Loucy (cell line): ENCODE measurements around the gene TFPI2.

Experiments used
- H2AFZ ChIP-seq: fragments of 200-600 bp; sonication (generic); 2 replicates; pipeline ENCODE4 v1.6.0; 2016; ENCODE audit warnings: antibody characterized with exemption, mild to moderate bottlenecking, low read length, moderate library complexity
- H3F3A ChIP-seq: fragments of 200-600 bp; 2 replicates; pipeline ENCODE4 v1.6.0; 2016; ENCODE audit warnings: antibody characterized with exemption, low read depth, mild to moderate bottlenecking
- H3K27me3 ChIP-seq: fragments of 200-600 bp; sonication (generic); 2 replicates; pipeline ENCODE4 v1.6.1; 2014; ENCODE audit warnings: low read length, mild to moderate bottlenecking; ENCODE audit not compliant: insufficient read depth, poor library complexity, severe bottlenecking
- H3K36me3 ChIP-seq: fragments of 200-600 bp; sonication (generic); 2 replicates; pipeline ENCODE4 v1.6.1; 2016; ENCODE audit warnings: low read length; ENCODE audit not compliant: insufficient read depth
- H3K4me1 ChIP-seq: fragments of 200-600 bp; sonication (generic); 2 replicates; pipeline ENCODE4 v1.5.1; 2014; ENCODE audit warnings: low read length, mild to moderate bottlenecking; ENCODE audit not compliant: insufficient read depth, poor library complexity, severe bottlenecking
- H3K4me2 ChIP-seq: fragments of 200-600 bp; sonication (generic); 2 replicates; pipeline ENCODE4 v1.6.0; 2014; ENCODE audit warnings: antibody characterized with exemption, low read length, low read depth, mild to moderate bottlenecking; ENCODE audit not compliant: poor library complexity, severe bottlenecking
- H3K4me3 ChIP-seq: fragments of 200-600 bp; sonication (generic); 2 replicates; pipeline ENCODE4 v1.5.1; 2014; ENCODE audit warnings: low read length, mild to moderate bottlenecking, mixed read lengths; ENCODE audit not compliant: poor library complexity, severe bottlenecking
- H3K79me2 ChIP-seq: fragments of 200-600 bp; sonication (generic); 2 replicates; pipeline ENCODE4 v1.6.1; 2014; ENCODE audit warnings: low read length; ENCODE audit not compliant: insufficient read depth
- H3K9ac ChIP-seq: fragments of 200-600 bp; sonication (generic); 2 replicates; pipeline ENCODE4 v1.6.0; 2014; ENCODE audit warnings: mild to moderate bottlenecking, low read depth, low read length, moderate library complexity; ENCODE audit not compliant: poor library complexity, severe bottlenecking
- H3K9me2 ChIP-seq: fragments of 200-600 bp; sonication (generic); replicated peaks from 2 replicates; pipeline ENCODE4 v1.6.1; 2016; ENCODE audit warnings: low read depth, low read length, mixed read lengths
- H3K9me3 ChIP-seq: fragments of 200-600 bp; sonication (generic); 2 replicates; pipeline ENCODE4 v1.6.1; 2014; ENCODE audit warnings: mild to moderate bottlenecking, antibody characterized with exemption, low read length, low read depth; ENCODE audit not compliant: insufficient read depth
- H4K20me1 ChIP-seq: fragments of 200-600 bp; sonication (generic); 2 replicates; pipeline ENCODE4 v1.6.0; 2014; ENCODE audit warnings: antibody characterized with exemption, low read length, mild to moderate bottlenecking; ENCODE audit not compliant: insufficient read depth, poor library complexity, severe bottlenecking
- CTCF ChIP-seq: fragments of 200-600 bp; sonication (generic); conservative IDR thresholded peaks from 2 replicates; pipeline ENCODE4 v1.5.1; 2014; ENCODE audit warnings: mild to moderate bottlenecking, antibody characterized with exemption, low read length
- EZH2phosphoT487 ChIP-seq: fragments of 200-600 bp; IDR thresholded peaks from 2 replicates; pipeline ENCODE4 v1.6.1; 2018; ENCODE audit warnings: antibody characterized with exemption, mild to moderate bottlenecking, moderate library complexity, borderline replicate concordance

Gene TFPI2

GRCh38 chr7:93923296-93923695, 32.7 kb upstream of the TFPI2 start:
- H3F3A ChIP-seq, result no peaks in the 10 kb centered on the region
- H3K9ac ChIP-seq, result no peak overlapping the region
- H3K9me3 ChIP-seq, result no peaks in the 10 kb centered on the region
- H3K36me3 ChIP-seq, result no peaks in the 10 kb centered on the region
- H3K4me3 ChIP-seq, result no peak overlapping the region
- TF ChIP-seq CTCF, result no peak
- TF ChIP-seq EZH2phosphoT487, result no peak
- H4K20me1 ChIP-seq, result no peaks in the 10 kb centered on the region
- H3K9me2 ChIP-seq, result no peaks in the 10 kb centered on the region
- H3K4me1 ChIP-seq, result no peaks in the 10 kb centered on the region
- no peak overlapping the region for H3K4me2 ChIP-seq
- H3K79me2 ChIP-seq, result no peaks in the 10 kb centered on the region
- H2AFZ ChIP-seq, result no peak overlapping the region
- H3K27me3 ChIP-seq, result no peaks in the 10 kb centered on the region

GRCh38 chr7:93921607-93922566, 31.3 kb upstream of the TFPI2 start, which contains the start of gene GNG11:
Gene GNG11 (plus strand): TSS chr7:93921735. CDS start chr7:93922138, 403 bp downstream.
- no peaks in the 10 kb centered on the region for H3K27me3 ChIP-seq
- no peaks in the 10 kb centered on the region for H3K9me3 ChIP-seq
- no peak for TF ChIP-seq CTCF
- TF ChIP-seq EZH2phosphoT487, result no peak
- H3F3A ChIP-seq, result no peaks in the 10 kb centered on the region
- H3K36me3 ChIP-seq, result no peaks in the 10 kb centered on the region
- H3K79me2 ChIP-seq, result no peaks in the 10 kb centered on the region
- H2AFZ ChIP-seq, result no peak within 1 kb of the TSS
- no peaks in the 10 kb centered on the region for H4K20me1 ChIP-seq
- no peaks in the 10 kb centered on the region for H3K9me2 ChIP-seq
- no peak within 1 kb of the TSS for H3K4me3 ChIP-seq
- no peaks in the 10 kb centered on the region for H3K4me1 ChIP-seq
- no peak within 1 kb of the TSS for H3K4me2 ChIP-seq
- no peak within 1 kb of the TSS for H3K9ac ChIP-seq

- H3K9ac ChIP-seq, result no peak overlapping the region
- H3K4me2 ChIP-seq, result no peak overlapping the region
- TF ChIP-seq EZH2phosphoT487 (no peak), CTCF (no peak)
- no peaks in the 10 kb centered on the region for H3K79me2 ChIP-seq
- no peak overlapping the region for H3K4me3 ChIP-seq
- H3F3A ChIP-seq, result no peaks in the 10 kb centered on the region
- H3K36me3 ChIP-seq, result no peaks in the 10 kb centered on the region
- no peaks in the 10 kb centered on the region for H4K20me1 ChIP-seq
- no peaks in the 10 kb centered on the region for H3K9me3 ChIP-seq
- no peak overlapping the region for H2AFZ ChIP-seq
- H3K27me3 ChIP-seq, result no peaks in the 10 kb centered on the region
- no peaks in the 10 kb centered on the region for H3K9me2 ChIP-seq
- no peaks in the 10 kb centered on the region for H3K4me1 ChIP-seq
Measured at GRCh38 chr7:93921186-93921585, 30.6 kb upstream of the TFPI2 start.
